ENCODE results near the gene ATP6V0C. TPM values are rescaled to one million over a fixed set of nuclear protein-coding genes. Genes with fewer than 3 reads are reported as not detected.

The ATP6V0C gene
- total and polyA plus RNA-seq, 2 of the 13 experiments (the other 11 are each of a cell fraction or from before 2014, with no cell fraction given): 10.4 to 20.1 TPM

DNA sequence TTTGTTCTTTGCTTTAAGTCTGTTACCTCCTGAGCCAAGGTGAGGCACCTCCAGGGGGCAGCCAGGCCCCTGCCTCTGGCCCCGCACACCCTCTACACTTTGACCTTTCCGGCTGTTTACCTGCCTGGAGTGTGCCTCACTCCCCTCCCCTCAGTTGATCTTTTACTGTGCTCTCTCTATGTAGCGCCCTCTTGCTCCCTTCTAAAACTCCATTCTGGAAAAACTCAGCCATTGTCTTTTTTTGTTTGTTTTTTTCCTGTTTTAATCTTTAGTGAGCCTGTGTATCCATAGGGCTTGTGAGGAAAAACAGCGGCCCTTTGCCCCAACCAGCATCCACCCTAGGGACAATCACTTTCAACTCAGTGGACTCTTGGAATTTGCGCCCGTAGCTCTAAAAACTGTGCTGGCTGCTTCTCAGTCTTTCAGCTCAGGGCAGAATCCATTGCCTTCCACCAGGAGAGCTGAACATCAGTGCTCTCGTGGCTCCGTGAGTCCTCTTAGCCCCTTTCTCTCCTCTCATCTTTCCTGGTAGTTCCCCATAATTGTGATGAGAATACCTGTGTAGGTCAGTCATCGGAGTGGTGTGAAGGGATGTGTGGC lies 10.7 kb downstream of the ATP6V0C start (continued):
- TF ChIP-seq, protein P1, sequence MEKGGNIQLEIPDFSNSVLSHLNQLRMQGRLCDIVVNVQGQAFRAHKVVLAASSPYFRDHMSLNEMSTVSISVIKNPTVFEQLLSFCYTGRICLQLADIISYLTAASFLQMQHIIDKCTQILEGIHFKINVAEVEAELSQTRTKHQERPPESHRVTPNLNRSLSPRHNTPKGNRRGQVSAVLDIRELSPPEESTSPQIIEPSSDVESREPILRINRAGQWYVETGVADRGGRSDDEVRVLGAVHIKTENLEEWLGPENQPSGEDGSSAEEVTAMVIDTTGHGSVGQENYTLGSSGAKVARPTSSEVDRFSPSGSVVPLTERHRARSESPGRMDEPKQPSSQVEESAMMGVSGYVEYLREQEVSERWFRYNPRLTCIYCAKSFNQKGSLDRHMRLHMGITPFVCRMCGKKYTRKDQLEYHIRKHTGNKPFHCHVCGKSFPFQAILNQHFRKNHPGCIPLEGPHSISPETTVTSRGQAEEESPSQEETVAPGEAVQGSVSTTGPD (CRISPR knock-in tag; IDR thresholded peaks at IDR 0.05): no peak
- TF ChIP-seq, protein P2, sequence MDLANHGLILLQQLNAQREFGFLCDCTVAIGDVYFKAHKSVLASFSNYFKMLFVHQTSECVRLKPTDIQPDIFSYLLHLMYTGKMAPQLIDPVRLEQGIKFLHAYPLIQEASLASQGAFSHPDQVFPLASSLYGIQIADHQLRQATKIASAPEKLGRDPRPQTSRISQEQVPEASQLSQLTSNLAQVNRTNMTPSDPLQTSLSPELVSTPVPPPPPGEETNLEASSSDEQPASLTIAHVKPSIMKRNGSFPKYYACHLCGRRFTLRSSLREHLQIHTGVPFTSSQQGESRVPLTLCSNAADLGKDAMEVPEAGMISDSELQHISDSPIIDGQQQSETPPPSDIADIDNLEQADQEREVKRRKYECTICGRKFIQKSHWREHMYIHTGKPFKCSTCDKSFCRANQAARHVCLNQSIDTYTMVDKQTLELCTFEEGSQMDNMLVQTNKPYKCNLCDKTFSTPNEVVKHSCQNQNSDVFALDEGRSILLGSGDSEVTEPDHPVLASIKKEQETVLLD (CRISPR knock-in tag; IDR thresholded peaks at IDR 0.05; ENCODE audit: low read depth): no peak
- TF ChIP-seq, protein P3, sequence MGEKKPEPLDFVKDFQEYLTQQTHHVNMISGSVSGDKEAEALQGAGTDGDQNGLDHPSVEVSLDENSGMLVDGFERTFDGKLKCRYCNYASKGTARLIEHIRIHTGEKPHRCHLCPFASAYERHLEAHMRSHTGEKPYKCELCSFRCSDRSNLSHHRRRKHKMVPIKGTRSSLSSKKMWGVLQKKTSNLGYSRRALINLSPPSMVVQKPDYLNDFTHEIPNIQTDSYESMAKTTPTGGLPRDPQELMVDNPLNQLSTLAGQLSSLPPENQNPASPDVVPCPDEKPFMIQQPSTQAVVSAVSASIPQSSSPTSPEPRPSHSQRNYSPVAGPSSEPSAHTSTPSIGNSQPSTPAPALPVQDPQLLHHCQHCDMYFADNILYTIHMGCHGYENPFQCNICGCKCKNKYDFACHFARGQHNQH (CRISPR knock-in tag; IDR thresholded peaks at IDR 0.05): peak; percentile 76; the same call in 1 of the 2 replicates
- TF ChIP-seq ZNF510 (CRISPR knock-in tag; IDR thresholded peaks at IDR 0.05; ENCODE audit: low read depth) (0 out of 2 replicates have a peak, but pooled peaks have one; percentile 22), KAT7 (CRISPR knock-in tag; IDR thresholded peaks at IDR 0.05; ENCODE audit: borderline replicate concordance) (no peak), U2AF1 (optimal IDR thresholded peaks at IDR 0.05; ENCODE audit: low read depth, low read length) (no peak), AGO2 (optimal IDR thresholded peaks at IDR 0.05; ENCODE audit: low read depth, low read length) (no peak), ZNF616 (CRISPR knock-in tag; IDR thresholded peaks at IDR 0.05; ENCODE audit: low read depth) (no peak), SIX1 (CRISPR knock-in tag; IDR thresholded peaks at IDR 0.05; ENCODE audit: borderline replicate concordance) (no peak), ZNF3 (CRISPR knock-in tag; IDR thresholded peaks at IDR 0.05) (no peak), TOPORS (CRISPR knock-in tag; IDR thresholded peaks at IDR 0.05) (peak; percentile 9; the same call in 1 of the 2 replicates), MIER2 (CRISPR knock-in tag; IDR thresholded peaks at IDR 0.05) (no peak), MXD4 (CRISPR knock-in tag; IDR thresholded peaks at IDR 0.05) (0 out of 2 replicates have a peak, but pooled peaks have one; percentile 37), KLF16 (CRISPR knock-in tag; IDR thresholded peaks at IDR 0.05) (peak in 1 of 2 experiments; percentile 74; a peak in 2 of 4 replicates), ASH2L (IDR thresholded peaks at IDR 0.05; ENCODE audit: insufficient read length, low read depth, low read length) (peak; percentile 86)
- TF ChIP-seq, protein P4, sequence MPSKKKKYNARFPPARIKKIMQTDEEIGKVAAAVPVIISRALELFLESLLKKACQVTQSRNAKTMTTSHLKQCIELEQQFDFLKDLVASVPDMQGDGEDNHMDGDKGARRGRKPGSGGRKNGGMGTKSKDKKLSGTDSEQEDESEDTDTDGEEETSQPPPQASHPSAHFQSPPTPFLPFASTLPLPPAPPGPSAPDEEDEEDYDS (CRISPR knock-in tag; IDR thresholded peaks at IDR 0.05): peak; percentile 33; the same call in 1 of the 2 replicates
- TF ChIP-seq, protein P5, sequence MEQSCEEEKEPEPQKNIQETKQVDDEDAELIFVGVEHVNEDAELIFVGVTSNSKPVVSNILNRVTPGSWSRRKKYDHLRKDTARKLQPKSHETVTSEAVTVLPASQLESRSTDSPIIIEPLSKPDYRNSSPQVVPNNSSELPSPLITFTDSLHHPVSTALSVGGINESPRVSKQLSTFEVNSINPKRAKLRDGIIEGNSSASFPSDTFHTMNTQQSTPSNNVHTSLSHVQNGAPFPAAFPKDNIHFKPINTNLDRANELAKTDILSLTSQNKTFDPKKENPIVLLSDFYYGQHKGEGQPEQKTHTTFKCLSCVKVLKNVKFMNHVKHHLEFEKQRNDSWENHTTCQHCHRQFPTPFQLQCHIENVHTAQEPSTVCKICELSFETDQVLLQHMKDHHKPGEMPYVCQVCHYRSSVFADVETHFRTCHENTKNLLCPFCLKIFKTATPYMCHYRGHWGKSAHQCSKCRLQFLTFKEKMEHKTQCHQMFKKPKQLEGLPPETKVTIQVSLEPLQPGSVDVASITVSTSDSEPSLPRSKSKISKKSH (CRISPR knock-in tag; IDR thresholded peaks at IDR 0.05; ENCODE audit: borderline replicate concordance): no peak
- TF ChIP-seq, protein P6, sequence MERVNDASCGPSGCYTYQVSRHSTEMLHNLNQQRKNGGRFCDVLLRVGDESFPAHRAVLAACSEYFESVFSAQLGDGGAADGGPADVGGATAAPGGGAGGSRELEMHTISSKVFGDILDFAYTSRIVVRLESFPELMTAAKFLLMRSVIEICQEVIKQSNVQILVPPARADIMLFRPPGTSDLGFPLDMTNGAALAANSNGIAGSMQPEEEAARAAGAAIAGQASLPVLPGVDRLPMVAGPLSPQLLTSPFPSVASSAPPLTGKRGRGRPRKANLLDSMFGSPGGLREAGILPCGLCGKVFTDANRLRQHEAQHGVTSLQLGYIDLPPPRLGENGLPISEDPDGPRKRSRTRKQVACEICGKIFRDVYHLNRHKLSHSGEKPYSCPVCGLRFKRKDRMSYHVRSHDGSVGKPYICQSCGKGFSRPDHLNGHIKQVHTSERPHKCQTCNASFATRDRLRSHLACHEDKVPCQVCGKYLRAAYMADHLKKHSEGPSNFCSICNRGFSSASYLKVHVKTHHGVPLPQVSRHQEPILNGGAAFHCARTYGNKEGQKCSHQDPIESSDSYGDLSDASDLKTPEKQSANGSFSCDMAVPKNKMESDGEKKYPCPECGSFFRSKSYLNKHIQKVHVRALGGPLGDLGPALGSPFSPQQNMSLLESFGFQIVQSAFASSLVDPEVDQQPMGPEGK (CRISPR knock-in tag; IDR thresholded peaks at IDR 0.05): peak; percentile 92
- TF ChIP-seq, protein P7, sequence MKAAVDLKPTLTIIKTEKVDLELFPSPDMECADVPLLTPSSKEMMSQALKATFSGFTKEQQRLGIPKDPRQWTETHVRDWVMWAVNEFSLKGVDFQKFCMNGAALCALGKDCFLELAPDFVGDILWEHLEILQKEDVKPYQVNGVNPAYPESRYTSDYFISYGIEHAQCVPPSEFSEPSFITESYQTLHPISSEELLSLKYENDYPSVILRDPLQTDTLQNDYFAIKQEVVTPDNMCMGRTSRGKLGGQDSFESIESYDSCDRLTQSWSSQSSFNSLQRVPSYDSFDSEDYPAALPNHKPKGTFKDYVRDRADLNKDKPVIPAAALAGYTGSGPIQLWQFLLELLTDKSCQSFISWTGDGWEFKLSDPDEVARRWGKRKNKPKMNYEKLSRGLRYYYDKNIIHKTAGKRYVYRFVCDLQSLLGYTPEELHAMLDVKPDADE (CRISPR knock-in tag; IDR thresholded peaks at IDR 0.05): no peak
